Esophagus (tissue), 2 donors: ENCODE measurements around the gene FRMPD4. TPM values are rescaled to one million over a fixed set of nuclear protein-coding genes. Genes with fewer than 3 reads are reported as not detected.

Experiments used
- H3K27ac ChIP-seq, 2 donors: one replicate each; pipeline ENCODE4 v1.5.1; 2013; ENCODE audit warnings: low read depth in 2 of 2, mild to moderate bottlenecking in 2 of 2, inconsistent platforms in 1 of 2, low read length in 1 of 2, moderate library complexity in 1 of 2
- H3K27me3 ChIP-seq, 2 donors: one replicate each; pipeline ENCODE4 v1.6.1; 2013; ENCODE audit warnings: low read length in 2 of 2, control low read depth in 1 of 2, mild to moderate bottlenecking in 1 of 2; ENCODE audit not compliant: insufficient read depth in 2 of 2, control insufficient read depth in 1 of 2
- H3K36me3 ChIP-seq, 2 donors: one replicate each; pipeline ENCODE4 v1.6.1; 2013; ENCODE audit warnings: low read length in 1 of 2; ENCODE audit not compliant: control insufficient read depth in 2 of 2, insufficient read depth in 2 of 2
- H3K4me1 ChIP-seq, 2 donors: one replicate each; pipeline ENCODE4 v1.6.1; 2013; ENCODE audit warnings: low read length in 1 of 2; ENCODE audit not compliant: control insufficient read depth in 2 of 2, insufficient read depth in 2 of 2
- H3K4me3 ChIP-seq, 2 donors: one replicate each; pipeline ENCODE4 v1.5.1; 2013; ENCODE audit warnings: low read length in 2 of 2, mild to moderate bottlenecking in 2 of 2, low read depth in 1 of 2, moderate library complexity in 1 of 2
- H3K9me3 ChIP-seq, 2 donors: one replicate each; pipeline ENCODE4 v1.6.1; 2013; ENCODE audit warnings: mild to moderate bottlenecking in 2 of 2, low read depth in 1 of 2, low read length in 1 of 2, moderate library complexity in 1 of 2; ENCODE audit not compliant: control insufficient read depth in 2 of 2, insufficient read depth in 1 of 2
- WGBS, 2 donors: extraction: QIAGEN DNeasy Blood & Tissue Kit; methylation state at CpG; one replicate each; pipeline ENCODE4 v1.1.7; 2013; 5-methylcytosine and 5-hydroxymethylcytosine counted together
- polyA plus RNA-seq, 2 donors: library from polyadenylated mRNA; stranded (reverse); fragments of 200-250 nt; gene quantifications; one replicate each; pipeline ENCODE4 v1.2.3, GENCODE V29; 2013
- donor health status: healthy with polysubstance abuse.
- donor health status: Bipolar disorder and iron deficiency.

FRMPD4 gene
- polyA plus RNA-seq, 2 donors = under 0.01 TPM; not detected in 1

GRCh38 chrX:12263211-12263610 is 124.9 kb downstream of the FRMPD4 start:
- Histone ChIP-seq H3K36me3 (no peaks in the 10 kb centered on the region), H3K27ac (no peak overlapping the region), H3K27me3 (no peaks in the 10 kb centered on the region), H3K4me1 (no peaks in the 10 kb centered on the region), H3K4me3 (no peak overlapping the region), H3K9me3 (no peaks in the 10 kb centered on the region)
- WGBS, 2 donors = 65 to 87% methylated on average over 1 of the region's 1 CpG

GRCh38 chrX:12269484-12269883 is 131.2 kb downstream of the FRMPD4 start:
- no peaks in the 10 kb centered on the region for H3K9me3 ChIP-seq
- H3K36me3 ChIP-seq = no peaks in the 10 kb centered on the region
- no peaks in the 10 kb centered on the region for H3K4me1 ChIP-seq
- no peaks in the 10 kb centered on the region for H3K27me3 ChIP-seq
- H3K27ac ChIP-seq = no peak overlapping the region
- 57 to 62% methylated on average over 2 of the region's 2 CpGs for WGBS, 2 donors
- no peak overlapping the region for H3K4me3 ChIP-seq

GRCh38 chrX:12278151-12278550 is 139.9 kb downstream of the FRMPD4 start:
- H3K27ac ChIP-seq = no peak overlapping the region
- no peaks in the 10 kb centered on the region for H3K36me3 ChIP-seq
- WGBS, 2 donors = 93 to 96% methylated on average over 1 of the region's 1 CpG
- no peaks in the 10 kb centered on the region for H3K9me3 ChIP-seq
- no peaks in the 10 kb centered on the region for H3K27me3 ChIP-seq
- H3K4me1 ChIP-seq = no peaks in the 10 kb centered on the region
- no peak overlapping the region for H3K4me3 ChIP-seq

- Histone ChIP-seq H3K4me1 (no peaks in the 10 kb centered on the region), H3K27me3 (peaks cover 0 to 3% of the 10 kb centered on the region in 2 donors), H3K27ac (no peak overlapping the region), H3K9me3 (no peaks in the 10 kb centered on the region), H3K36me3 (no peaks in the 10 kb centered on the region), H3K4me3 (no peak overlapping the region)
- WGBS, 2 donors = 76% methylated on average over 2 of the region's 2 CpGs
Measured at GRCh38 chrX:12282991-12283390, 144.7 kb downstream of the FRMPD4 start.

- Histone ChIP-seq H3K4me3 (no peak overlapping the region), H3K27ac (no peak overlapping the region)
- WGBS, 2 donors = 85 to 86% methylated on average over 7 of the region's 7 CpGs
Measured at GRCh38 chrX:12292996-12293765, 154.9 kb downstream of the FRMPD4 start.

GRCh38 chrX:12297353-12297752 is 159.1 kb downstream of the FRMPD4 start:
- no peaks in the 10 kb centered on the region for H3K36me3 ChIP-seq
- no peak overlapping the region for H3K4me3 ChIP-seq
- H3K27me3 ChIP-seq = no peaks in the 10 kb centered on the region
- H3K27ac ChIP-seq = no peak overlapping the region
- WGBS, 2 donors = 84 to 87% methylated on average over 4 of the region's 4 CpGs
- no peaks in the 10 kb centered on the region for H3K4me1 ChIP-seq
- H3K9me3 ChIP-seq = no peaks in the 10 kb centered on the region

More at GRCh38 chrX:12292996-12293765, 154.9 kb downstream of the FRMPD4 start:
- peaks cover 0 to 2% of the 10 kb centered on the region in 2 donors for H3K9me3 ChIP-seq
- no peaks in the 10 kb centered on the region for H3K27me3 ChIP-seq
- H3K36me3 ChIP-seq = no peaks in the 10 kb centered on the region
- no peaks in the 10 kb centered on the region for H3K4me1 ChIP-seq

- H3K27me3 ChIP-seq = no peaks in the 10 kb centered on the region
- H3K4me1 ChIP-seq = no peaks in the 10 kb centered on the region
- H3K27ac ChIP-seq = no peak overlapping the region
- no peaks in the 10 kb centered on the region for H3K9me3 ChIP-seq
- no peak overlapping the region for H3K4me3 ChIP-seq
- 92 to 94% methylated on average over 3 of the region's 3 CpGs for WGBS, 2 donors
- no peaks in the 10 kb centered on the region for H3K36me3 ChIP-seq
Measured at GRCh38 chrX:12301288-12301687, 163.0 kb downstream of the FRMPD4 start.

GRCh38 chrX:12304261-12304660 is 166.0 kb downstream of the FRMPD4 start:
- Histone ChIP-seq H3K4me3 (no peak overlapping the region), H3K27ac (no peak overlapping the region), H3K36me3 (no peaks in the 10 kb centered on the region), H3K4me1 (no peaks in the 10 kb centered on the region), H3K9me3 (no peaks in the 10 kb centered on the region), H3K27me3 (peaks cover 0 to 2% of the 10 kb centered on the region in 2 donors)
- 35 to 41% methylated on average over 2 of the region's 2 CpGs for WGBS, 2 donors

GRCh38 chrX:12307961-12308360 is 169.7 kb downstream of the FRMPD4 start:
- peaks cover 0 to 2% of the 10 kb centered on the region in 2 donors for H3K27me3 ChIP-seq
- 42 to 62% methylated on average over 2 of the region's 2 CpGs for WGBS, 2 donors

GRCh38 chrX:12308420-12308819 is 170.1 kb downstream of the FRMPD4 start:
- Histone ChIP-seq H3K4me1 (no peaks in the 10 kb centered on the region), H3K27me3 (peaks cover 0 to 2% of the 10 kb centered on the region in 2 donors), H3K4me3 (no peak overlapping the region), H3K36me3 (no peaks in the 10 kb centered on the region), H3K9me3 (no peaks in the 10 kb centered on the region), H3K27ac (no peak overlapping the region)
- 66 to 71% methylated on average over 4 of the region's 4 CpGs for WGBS, 2 donors

More at GRCh38 chrX:12307961-12308360, 169.7 kb downstream of the FRMPD4 start:
- Histone ChIP-seq H3K27ac (no peak overlapping the region), H3K9me3 (no peaks in the 10 kb centered on the region), H3K4me1 (no peaks in the 10 kb centered on the region), H3K4me3 (no peak overlapping the region), H3K36me3 (no peaks in the 10 kb centered on the region)
